ENCODE measurements around the gene ABLIM2. TPM values are rescaled to one million over a fixed set of nuclear protein-coding genes. Genes with fewer than 3 reads are reported as not detected.
A peak's percentile ranks its signal among the peaks of the same experiment; 100 is the strongest.

The ABLIM2 gene
- total and polyA plus RNA-seq, 2 of the 13 experiments (the other 11 are each of a cell fraction or from before 2014, with no cell fraction given), result 0.20 to 0.37 TPM

DNA sequence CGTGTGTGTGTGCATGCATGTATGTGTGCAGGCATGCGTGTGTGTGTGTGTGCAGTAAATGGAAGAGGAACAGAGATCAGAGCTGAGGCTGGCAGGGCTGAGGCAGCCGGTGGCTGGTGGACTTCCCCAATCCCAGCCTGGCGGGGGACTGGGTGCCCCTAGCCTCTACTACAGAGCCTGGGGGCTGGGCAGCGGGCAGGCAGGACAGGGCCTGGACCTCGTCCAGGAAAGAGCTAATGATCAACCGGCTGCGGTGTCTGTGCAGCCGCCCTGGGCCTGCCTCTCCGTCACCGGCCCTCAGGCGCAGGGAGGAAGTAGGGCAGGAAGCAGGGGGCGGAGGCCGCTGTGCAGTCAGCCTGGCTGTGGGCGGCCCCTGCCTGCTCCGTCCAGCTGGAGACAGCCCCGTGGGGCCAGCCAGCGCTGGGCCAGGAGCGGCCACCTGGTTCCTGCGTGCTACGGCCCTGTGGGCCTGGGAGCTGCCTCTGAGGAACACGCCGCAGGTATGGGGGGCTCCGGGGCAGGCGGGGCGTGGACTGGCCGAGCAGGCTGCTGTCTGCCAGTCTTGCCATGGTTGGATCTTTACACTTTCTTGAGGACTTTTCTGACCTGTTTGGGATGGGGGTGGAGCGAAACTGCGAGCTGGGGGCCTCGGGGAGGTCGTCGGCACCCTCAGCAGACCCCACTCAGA lies 40.4 kb upstream of the ABLIM2 start, which contains the start of gene SH3TC1 (continued):
- TF ChIP-seq MED13 (CRISPR knock-in tag; IDR thresholded peaks at IDR 0.05) (peak; percentile 69; the same call in 1 of the 2 replicates), ZNF33A (CRISPR knock-in tag; IDR thresholded peaks at IDR 0.05; ENCODE audit: borderline replicate concordance) (0 out of 2 replicates have a peak, but pooled peaks have one; percentile 78), FOXK2 (IDR thresholded peaks at IDR 0.05) (no peak), PAWR (CRISPR knock-in tag; IDR thresholded peaks at IDR 0.05; ENCODE audit: borderline replicate concordance) (no peak), CBFB (CRISPR knock-in tag; IDR thresholded peaks at IDR 0.05) (peak; percentile 72; the same call in 1 of the 2 replicates), SP1 (IDR thresholded peaks at IDR 0.05) (no peak), SP1 (CRISPR knock-in tag; IDR thresholded peaks at IDR 0.05) (peak; percentile 73), ZNF724P (CRISPR knock-in tag; IDR thresholded peaks at IDR 0.05; ENCODE audit: borderline replicate concordance) (no peak), ZNF44 (CRISPR knock-in tag; IDR thresholded peaks at IDR 0.05) (no peak), ERF (CRISPR knock-in tag; IDR thresholded peaks at IDR 0.05) (peak; percentile 92), PCBP2 (optimal IDR thresholded peaks at IDR 0.05; ENCODE audit: low read depth, low read length, poor library complexity, severe bottlenecking) (no peak), ZNF432 (CRISPR knock-in tag; IDR thresholded peaks at IDR 0.05; ENCODE audit: borderline replicate concordance) (no peak), BRCA1 (CRISPR knock-in tag; IDR thresholded peaks at IDR 0.05) (peak; percentile 65; the same call in 1 of the 2 replicates), ZNF3 (CRISPR knock-in tag; IDR thresholded peaks at IDR 0.05) (no peak), ZNF546 (CRISPR knock-in tag; conservative IDR thresholded peaks at IDR 0.05) (peak; percentile 26)
- TF ChIP-seq, protein P1, sequence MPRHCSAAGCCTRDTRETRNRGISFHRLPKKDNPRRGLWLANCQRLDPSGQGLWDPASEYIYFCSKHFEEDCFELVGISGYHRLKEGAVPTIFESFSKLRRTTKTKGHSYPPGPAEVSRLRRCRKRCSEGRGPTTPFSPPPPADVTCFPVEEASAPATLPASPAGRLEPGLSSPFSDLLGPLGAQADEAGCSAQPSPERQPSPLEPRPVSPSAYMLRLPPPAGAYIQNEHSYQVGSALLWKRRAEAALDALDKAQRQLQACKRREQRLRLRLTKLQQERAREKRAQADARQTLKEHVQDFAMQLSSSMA (CRISPR knock-in tag; IDR thresholded peaks at IDR 0.05), result peak; percentile 85; the same call in 1 of the 2 replicates
- TF ChIP-seq, protein P2, sequence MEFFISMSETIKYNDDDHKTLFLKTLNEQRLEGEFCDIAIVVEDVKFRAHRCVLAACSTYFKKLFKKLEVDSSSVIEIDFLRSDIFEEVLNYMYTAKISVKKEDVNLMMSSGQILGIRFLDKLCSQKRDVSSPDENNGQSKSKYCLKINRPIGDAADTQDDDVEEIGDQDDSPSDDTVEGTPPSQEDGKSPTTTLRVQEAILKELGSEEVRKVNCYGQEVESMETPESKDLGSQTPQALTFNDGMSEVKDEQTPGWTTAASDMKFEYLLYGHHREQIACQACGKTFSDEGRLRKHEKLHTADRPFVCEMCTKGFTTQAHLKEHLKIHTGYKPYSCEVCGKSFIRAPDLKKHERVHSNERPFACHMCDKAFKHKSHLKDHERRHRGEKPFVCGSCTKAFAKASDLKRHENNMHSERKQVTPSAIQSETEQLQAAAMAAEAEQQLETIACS (CRISPR knock-in tag; IDR thresholded peaks at IDR 0.05), result no peak
- TF ChIP-seq, protein P3, sequence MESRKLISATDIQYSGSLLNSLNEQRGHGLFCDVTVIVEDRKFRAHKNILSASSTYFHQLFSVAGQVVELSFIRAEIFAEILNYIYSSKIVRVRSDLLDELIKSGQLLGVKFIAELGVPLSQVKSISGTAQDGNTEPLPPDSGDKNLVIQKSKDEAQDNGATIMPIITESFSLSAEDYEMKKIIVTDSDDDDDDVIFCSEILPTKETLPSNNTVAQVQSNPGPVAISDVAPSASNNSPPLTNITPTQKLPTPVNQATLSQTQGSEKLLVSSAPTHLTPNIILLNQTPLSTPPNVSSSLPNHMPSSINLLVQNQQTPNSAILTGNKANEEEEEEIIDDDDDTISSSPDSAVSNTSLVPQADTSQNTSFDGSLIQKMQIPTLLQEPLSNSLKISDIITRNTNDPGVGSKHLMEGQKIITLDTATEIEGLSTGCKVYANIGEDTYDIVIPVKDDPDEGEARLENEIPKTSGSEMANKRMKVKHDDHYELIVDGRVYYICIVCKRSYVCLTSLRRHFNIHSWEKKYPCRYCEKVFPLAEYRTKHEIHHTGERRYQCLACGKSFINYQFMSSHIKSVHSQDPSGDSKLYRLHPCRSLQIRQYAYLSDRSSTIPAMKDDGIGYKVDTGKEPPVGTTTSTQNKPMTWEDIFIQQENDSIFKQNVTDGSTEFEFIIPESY (CRISPR knock-in tag; IDR thresholded peaks at IDR 0.05), result peak; percentile 32; the same call in 1 of the 2 replicates
- TF ChIP-seq, protein P4, sequence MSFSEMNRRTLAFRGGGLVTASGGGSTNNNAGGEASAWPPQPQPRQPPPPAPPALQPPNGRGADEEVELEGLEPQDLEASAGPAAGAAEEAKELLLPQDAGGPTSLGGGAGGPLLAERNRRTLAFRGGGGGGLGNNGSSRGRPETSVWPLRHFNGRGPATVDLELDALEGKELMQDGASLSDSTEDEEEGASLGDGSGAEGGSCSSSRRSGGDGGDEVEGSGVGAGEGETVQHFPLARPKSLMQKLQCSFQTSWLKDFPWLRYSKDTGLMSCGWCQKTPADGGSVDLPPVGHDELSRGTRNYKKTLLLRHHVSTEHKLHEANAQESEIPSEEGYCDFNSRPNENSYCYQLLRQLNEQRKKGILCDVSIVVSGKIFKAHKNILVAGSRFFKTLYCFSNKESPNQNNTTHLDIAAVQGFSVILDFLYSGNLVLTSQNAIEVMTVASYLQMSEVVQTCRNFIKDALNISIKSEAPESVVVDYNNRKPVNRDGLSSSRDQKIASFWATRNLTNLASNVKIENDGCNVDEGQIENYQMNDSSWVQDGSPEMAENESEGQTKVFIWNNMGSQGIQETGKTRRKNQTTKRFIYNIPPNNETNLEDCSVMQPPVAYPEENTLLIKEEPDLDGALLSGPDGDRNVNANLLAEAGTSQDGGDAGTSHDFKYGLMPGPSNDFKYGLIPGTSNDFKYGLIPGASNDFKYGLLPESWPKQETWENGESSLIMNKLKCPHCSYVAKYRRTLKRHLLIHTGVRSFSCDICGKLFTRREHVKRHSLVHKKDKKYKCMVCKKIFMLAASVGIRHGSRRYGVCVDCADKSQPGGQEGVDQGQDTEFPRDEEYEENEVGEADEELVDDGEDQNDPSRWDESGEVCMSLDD (CRISPR knock-in tag; IDR thresholded peaks at IDR 0.05; ENCODE audit: borderline replicate concordance), result no peak

Data from HepG2 (cell line).